K562 (cell line): ENCODE results near the gene NAE1. TPM values are rescaled to one million over a fixed set of nuclear protein-coding genes. Genes with fewer than 3 reads are reported as not detected.

Experiments used
- ELF4 ChIP-seq: fragments of 450-650 bp; formaldehyde crosslinking; IDR thresholded peaks from 2 replicates; pipeline ENCODE4 v1.4.0; 2022; ENCODE audit warnings: missing genetic modification characterization
- GATAD2A ChIP-seq: fragments of 450-650 bp; IDR thresholded peaks from 2 replicates; pipeline ENCODE4 v1.6.1; 2017
- GTF2F1 ChIP-seq: IDR thresholded peaks from 2 replicates; pipeline ENCODE4 v1.6.1; 2011; ENCODE audit warnings: low read depth, low read length, improper control_type of control experiment
- KDM5B ChIP-seq: fragments of 200-600 bp; sonication (generic); IDR thresholded peaks from 2 replicates; pipeline ENCODE4 v1.6.1; 2012; ENCODE audit warnings: low read depth, mild to moderate bottlenecking, moderate library complexity, low read length, control low read depth, inconsistent platforms; ENCODE audit not compliant: insufficient replicate concordance
- MAFF ChIP-seq: IDR thresholded peaks from 2 replicates; pipeline ENCODE4 v1.6.1; 2012; ENCODE audit warnings: low read length, improper control_type of control experiment
- NFIC ChIP-seq: fragments of 450-650 bp; IDR thresholded peaks from 2 replicates; pipeline ENCODE4 v1.6.1; 2017; ENCODE audit warnings: mild to moderate bottlenecking, inconsistent platforms
- POLR2H ChIP-seq: IDR thresholded peaks from 2 replicates; pipeline ENCODE4 v1.6.1; 2016; ENCODE audit warnings: missing genetic modification characterization, low read depth, mild to moderate bottlenecking, control low read depth, missing compliant biosample characterization, moderate library complexity
- RNF219 ChIP-seq: fragments of 250-450 bp; sonication (Bioruptor Pico); IDR thresholded peaks from 2 replicates; pipeline ENCODE4 v1.5.0; 2022; ENCODE audit warnings: mild to moderate bottlenecking
- SAP30 ChIP-seq: fragments of 200-600 bp; sonication (generic); IDR thresholded peaks from 2 replicates; pipeline ENCODE4 v1.6.1; 2012; ENCODE audit warnings: borderline replicate concordance, low read depth, mild to moderate bottlenecking, moderate library complexity, low read length, control low read depth, inconsistent platforms; ENCODE audit not compliant: insufficient read depth, poor library complexity, severe bottlenecking
- SMAD3 ChIP-seq: fragments of 450-650 bp; formaldehyde crosslinking; conservative IDR thresholded peaks from 2 replicates; pipeline ENCODE4 v1.4.0; 2020; ENCODE audit warnings: mild to moderate bottlenecking
- TOE1 ChIP-seq, 2 experiments: fragments of 450-650 bp in 1 of 2; sonication (generic) in 1 of 2; formaldehyde crosslinking in 1 of 2; IDR thresholded peaks; 2 replicates each; pipeline versions ENCODE4 v1.7.1 to v1.8.0; 2016 to 2022; ENCODE audit warnings: borderline replicate concordance in 2 of 2, mild to moderate bottlenecking in 2 of 2, antibody characterized with exemption in 1 of 2, inconsistent platforms in 1 of 2, low read depth in 1 of 2, missing genetic modification reagents in 1 of 2, moderate library complexity in 1 of 2
- TRIM25 ChIP-seq: fragments of 450-650 bp; IDR thresholded peaks from 2 replicates; pipeline ENCODE4 v1.7.0; 2016; ENCODE audit warnings: borderline replicate concordance
- YBX1 ChIP-seq: fragments of 450-650 bp; IDR thresholded peaks from 2 replicates; pipeline ENCODE4 v1.7.1; 2016; ENCODE audit warnings: mild to moderate bottlenecking
- ZFP91 ChIP-seq: sonication (generic); formaldehyde crosslinking; IDR thresholded peaks from 2 replicates; pipeline ENCODE4 v1.8.0; 2022; ENCODE audit warnings: mild to moderate bottlenecking, missing genetic modification reagents
- ZNF23 ChIP-seq: fragments of 250-450 bp; sonication (Bioruptor Pico); IDR thresholded peaks from 2 replicates; pipeline ENCODE4 v1.4.0; 2020; ENCODE audit warnings: mild to moderate bottlenecking
- ZNF280A ChIP-seq: fragments of 450-650 bp; IDR thresholded peaks from 2 replicates; pipeline ENCODE4 v1.6.1; 2018; ENCODE audit warnings: mild to moderate bottlenecking, low read depth; ENCODE audit not compliant: partially characterized antibody
- ZNF696 ChIP-seq: fragments of 250-450 bp; sonication (Bioruptor Pico); conservative IDR thresholded peaks from 2 replicates; pipeline ENCODE4 v1.4.0; 2020; ENCODE audit warnings: mild to moderate bottlenecking, moderate library complexity
- ZNF77 ChIP-seq: fragments of 250-450 bp; sonication (Bioruptor Pico); IDR thresholded peaks from 2 replicates; pipeline ENCODE4 v1.5.0; 2020
- polyA plus RNA-seq, 8 experiments: library from polyadenylated mRNA; depleted of rRNA in 4 of 8; stranded (reverse) in 5 of 8; unstranded in 3 of 8; fragments of >200 nt; fragmentation: Nextera tagmentation in 2 of 8; fragmentation: Illumina TruSeq in 1 of 8; extraction: Ambion mirVana in 2 of 8; extraction: Trizol in 1 of 8; gene quantifications; 2 replicates each; pipeline versions ENCODE4 v1.2.1 to v1.2.3, GENCODE V29; 2011 to 2014; ENCODE audit warnings: inconsistent platforms in 1 of 8, missing spikeins in 1 of 8
- total RNA-seq, 7 experiments: library from RNA; depleted of rRNA in 6 of 7; stranded (reverse); fragments of >200 nt in 6 of 7; fragmentation: Illumina TruSeq in 2 of 7; extraction: Trizol in 2 of 7; gene quantifications; 2 replicates each; pipeline versions ENCODE4 v1.2.1 to v1.2.3, GENCODE V29; 2011 to 2021; ENCODE audit warnings: low replicate concordance in 1 of 7

Gene NAE1
- total and polyA plus RNA-seq, 9 of the 15 experiments (the other 6 are each of a cell fraction or from before 2014, with no cell fraction given): 165 to 294 (median 230) TPM

GRCh38 chr16:66830422-66831404 is at the start of gene NAE1 (continued):
- TF ChIP-seq ZNF280A (no peak), ZNF77 (no peak), KDM5B (peak; percentile 91), ZFP91 (CRISPR knock-in tag) (0 out of 2 replicates have a peak, but pooled peaks have one; percentile 24), ZNF696 (CRISPR knock-in tag) (no peak), MAFF (no peak), SMAD3 (CRISPR knock-in tag) (no peak), TOE1 (IDR thresholded peaks at IDR 0.05; ENCODE audit: borderline replicate concordance) (peak; percentile 30; the same call in 1 of the 2 replicates), TOE1 (CRISPR knock-in tag; IDR thresholded peaks at IDR 0.05; ENCODE audit: borderline replicate concordance, low read depth) (no peak), SAP30 (no peak), ELF4 (no peak; the same call in 1 of the 2 replicates), GTF2F1 (no peak), ZNF23 (CRISPR knock-in tag) (no peak), GATAD2A (peak; percentile 74; the same call in 1 of the 2 replicates), RNF219 (CRISPR knock-in tag) (no peak), NFIC (no peak), TRIM25 (no peak), YBX1 (no peak), POLR2H (tag) (peak; percentile 11; the same call in 1 of the 2 replicates)
